ENCODE measurements around the gene PCSK2. TPM values are rescaled to one million over a fixed set of nuclear protein-coding genes. Genes with fewer than 3 reads are reported as not detected.

Gene PCSK2
- polyA plus RNA-seq, 1 donor from 2014 or later, result 27.9 TPM

- H4K20me1 ChIP-seq (ENCODE audit: insufficient read depth), result no peaks in the 10 kb centered on the region
- no peaks in the 10 kb centered on the region for H3K9me3 ChIP-seq (ENCODE audit: low read length)
- TF ChIP-seq MXI1 (conservative IDR thresholded peaks at IDR 0.05; ENCODE audit: poor library complexity, severe bottlenecking), result no peak
- H3K27me3 ChIP-seq (ENCODE audit: insufficient read depth, low read depth, low read length), result no peaks in the 10 kb centered on the region
- no peak overlapping the region for H3K9ac ChIP-seq (ENCODE audit: low read length)
- no peaks in the 10 kb centered on the region for H3K79me2 ChIP-seq (replicated peaks; ENCODE audit: insufficient read depth, low read length)
- H3K4me2 ChIP-seq (ENCODE audit: low read length), result no peak overlapping the region
- H3K36me3 ChIP-seq (ENCODE audit: insufficient read depth, low read length), result no peaks in the 10 kb centered on the region
- no peaks in the 10 kb centered on the region for H3K9me2 ChIP-seq (ENCODE audit: insufficient read depth, low read length)
- H2AFZ ChIP-seq (ENCODE audit: low read depth, low read length), result no peak overlapping the region
- no peak overlapping the region for H3K27ac ChIP-seq (ENCODE audit: low read length)
- H3K4me3 ChIP-seq (ENCODE audit: low read length), result no peak overlapping the region
- no peaks in the 10 kb centered on the region for H3F3A ChIP-seq (ENCODE audit: insufficient read depth, low read length, poor library complexity, severe bottlenecking)
These were observed 284.6 kb downstream of the PCSK2 start for GRCh38 chr20:17511401-17511800.

GRCh38 chr20:17513939-17514338 lies 287.1 kb downstream of the PCSK2 start:
- Histone ChIP-seq H2AFZ (ENCODE audit: low read depth, low read length) (no peak overlapping the region), H4K20me1 (ENCODE audit: insufficient read depth) (no peaks in the 10 kb centered on the region), H3K4me3 (ENCODE audit: low read length) (no peak overlapping the region), H3K9ac (ENCODE audit: low read length) (no peak overlapping the region), H3K4me2 (ENCODE audit: low read length) (no peak overlapping the region), H3K27ac (ENCODE audit: low read length) (no peak overlapping the region), H3K9me2 (ENCODE audit: insufficient read depth, low read length) (no peaks in the 10 kb centered on the region), H3K36me3 (ENCODE audit: insufficient read depth, low read length) (no peaks in the 10 kb centered on the region), H3F3A (ENCODE audit: insufficient read depth, low read length, poor library complexity, severe bottlenecking) (no peaks in the 10 kb centered on the region), H3K27me3 (ENCODE audit: insufficient read depth, low read depth, low read length) (no peaks in the 10 kb centered on the region), H3K9me3 (ENCODE audit: low read length) (no peaks in the 10 kb centered on the region), H3K79me2 (replicated peaks; ENCODE audit: insufficient read depth, low read length) (no peaks in the 10 kb centered on the region)
- no peak for TF ChIP-seq EP300 (conservative IDR thresholded peaks at IDR 0.05; ENCODE audit: poor library complexity, severe bottlenecking)
- TF ChIP-seq POLR2AphosphoS5 (IDR thresholded peaks at IDR 0.05), result no peak
- TF ChIP-seq RAD21 (conservative IDR thresholded peaks at IDR 0.05), result no peak
- TF ChIP-seq, protein P1, sequence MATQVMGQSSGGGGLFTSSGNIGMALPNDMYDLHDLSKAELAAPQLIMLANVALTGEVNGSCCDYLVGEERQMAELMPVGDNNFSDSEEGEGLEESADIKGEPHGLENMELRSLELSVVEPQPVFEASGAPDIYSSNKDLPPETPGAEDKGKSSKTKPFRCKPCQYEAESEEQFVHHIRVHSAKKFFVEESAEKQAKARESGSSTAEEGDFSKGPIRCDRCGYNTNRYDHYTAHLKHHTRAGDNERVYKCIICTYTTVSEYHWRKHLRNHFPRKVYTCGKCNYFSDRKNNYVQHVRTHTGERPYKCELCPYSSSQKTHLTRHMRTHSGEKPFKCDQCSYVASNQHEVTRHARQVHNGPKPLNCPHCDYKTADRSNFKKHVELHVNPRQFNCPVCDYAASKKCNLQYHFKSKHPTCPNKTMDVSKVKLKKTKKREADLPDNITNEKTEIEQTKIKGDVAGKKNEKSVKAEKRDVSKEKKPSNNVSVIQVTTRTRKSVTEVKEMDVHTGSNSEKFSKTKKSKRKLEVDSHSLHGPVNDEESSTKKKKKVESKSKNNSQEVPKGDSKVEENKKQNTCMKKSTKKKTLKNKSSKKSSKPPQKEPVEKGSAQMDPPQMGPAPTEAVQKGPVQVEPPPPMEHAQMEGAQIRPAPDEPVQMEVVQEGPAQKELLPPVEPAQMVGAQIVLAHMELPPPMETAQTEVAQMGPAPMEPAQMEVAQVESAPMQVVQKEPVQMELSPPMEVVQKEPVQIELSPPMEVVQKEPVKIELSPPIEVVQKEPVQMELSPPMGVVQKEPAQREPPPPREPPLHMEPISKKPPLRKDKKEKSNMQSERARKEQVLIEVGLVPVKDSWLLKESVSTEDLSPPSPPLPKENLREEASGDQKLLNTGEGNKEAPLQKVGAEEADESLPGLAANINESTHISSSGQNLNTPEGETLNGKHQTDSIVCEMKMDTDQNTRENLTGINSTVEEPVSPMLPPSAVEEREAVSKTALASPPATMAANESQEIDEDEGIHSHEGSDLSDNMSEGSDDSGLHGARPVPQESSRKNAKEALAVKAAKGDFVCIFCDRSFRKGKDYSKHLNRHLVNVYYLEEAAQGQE (IDR thresholded peaks at IDR 0.05; ENCODE audit: borderline replicate concordance), result no peak
- TF ChIP-seq, protein P2, sequence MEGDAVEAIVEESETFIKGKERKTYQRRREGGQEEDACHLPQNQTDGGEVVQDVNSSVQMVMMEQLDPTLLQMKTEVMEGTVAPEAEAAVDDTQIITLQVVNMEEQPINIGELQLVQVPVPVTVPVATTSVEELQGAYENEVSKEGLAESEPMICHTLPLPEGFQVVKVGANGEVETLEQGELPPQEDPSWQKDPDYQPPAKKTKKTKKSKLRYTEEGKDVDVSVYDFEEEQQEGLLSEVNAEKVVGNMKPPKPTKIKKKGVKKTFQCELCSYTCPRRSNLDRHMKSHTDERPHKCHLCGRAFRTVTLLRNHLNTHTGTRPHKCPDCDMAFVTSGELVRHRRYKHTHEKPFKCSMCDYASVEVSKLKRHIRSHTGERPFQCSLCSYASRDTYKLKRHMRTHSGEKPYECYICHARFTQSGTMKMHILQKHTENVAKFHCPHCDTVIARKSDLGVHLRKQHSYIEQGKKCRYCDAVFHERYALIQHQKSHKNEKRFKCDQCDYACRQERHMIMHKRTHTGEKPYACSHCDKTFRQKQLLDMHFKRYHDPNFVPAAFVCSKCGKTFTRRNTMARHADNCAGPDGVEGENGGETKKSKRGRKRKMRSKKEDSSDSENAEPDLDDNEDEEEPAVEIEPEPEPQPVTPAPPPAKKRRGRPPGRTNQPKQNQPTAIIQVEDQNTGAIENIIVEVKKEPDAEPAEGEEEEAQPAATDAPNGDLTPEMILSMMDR (IDR thresholded peaks at IDR 0.05; ENCODE audit: poor library complexity, severe bottlenecking), result no peak
- no peak for TF ChIP-seq MXI1 (conservative IDR thresholded peaks at IDR 0.05; ENCODE audit: poor library complexity, severe bottlenecking)
- no peak for TF ChIP-seq EZH2 (IDR thresholded peaks at IDR 0.05; ENCODE audit: borderline replicate concordance, insufficient read depth, low read length, poor library complexity, severe bottlenecking)
- no peak for TF ChIP-seq SMC3 (conservative IDR thresholded peaks at IDR 0.05; ENCODE audit: poor library complexity)
- TF ChIP-seq TAF1 (IDR thresholded peaks at IDR 0.05; ENCODE audit: low read depth), result no peak

DNA sequence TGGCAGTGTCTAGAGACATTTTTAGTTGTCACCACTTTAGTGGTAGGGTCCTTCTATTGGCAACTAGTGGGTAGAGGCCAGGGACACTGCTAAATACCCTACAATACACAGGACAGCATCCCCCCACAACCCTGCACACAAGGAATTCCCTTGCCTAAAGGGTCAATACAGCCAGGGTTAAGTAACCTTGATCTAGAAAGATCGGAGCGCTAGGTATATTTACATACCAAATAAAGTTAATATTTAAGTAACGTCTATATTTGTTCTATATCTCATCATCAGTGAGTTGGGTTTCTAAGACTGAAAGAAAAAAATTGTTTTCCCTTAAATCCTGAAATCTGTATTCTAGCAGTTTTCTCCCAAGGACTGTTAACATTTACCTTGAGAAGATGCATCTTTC lies 288.2 kb downstream of the PCSK2 start:
- Histone ChIP-seq H3K27ac (ENCODE audit: low read length) (no peak overlapping the region), H3K9ac (ENCODE audit: low read length) (no peak overlapping the region), H3K9me3 (ENCODE audit: low read length) (no peaks in the 10 kb centered on the region), H3K4me3 (ENCODE audit: low read length) (no peak overlapping the region), H2AFZ (ENCODE audit: low read depth, low read length) (no peak overlapping the region), H3K4me2 (ENCODE audit: low read length) (no peak overlapping the region), H3K36me3 (ENCODE audit: insufficient read depth, low read length) (no peaks in the 10 kb centered on the region), H4K20me1 (ENCODE audit: insufficient read depth) (no peaks in the 10 kb centered on the region), H3K9me2 (ENCODE audit: insufficient read depth, low read length) (no peaks in the 10 kb centered on the region), H3K79me2 (replicated peaks; ENCODE audit: insufficient read depth, low read length) (no peaks in the 10 kb centered on the region), H3F3A (ENCODE audit: insufficient read depth, low read length, poor library complexity, severe bottlenecking) (no peaks in the 10 kb centered on the region), H3K27me3 (ENCODE audit: insufficient read depth, low read depth, low read length) (no peaks in the 10 kb centered on the region)
- TF ChIP-seq, protein P2 (IDR thresholded peaks at IDR 0.05; ENCODE audit: poor library complexity, severe bottlenecking), result no peak
- TF ChIP-seq, protein P1 (IDR thresholded peaks at IDR 0.05; ENCODE audit: borderline replicate concordance), result no peak
- TF ChIP-seq EZH2 (IDR thresholded peaks at IDR 0.05; ENCODE audit: borderline replicate concordance, insufficient read depth, low read length, poor library complexity, severe bottlenecking), result no peak
- TF ChIP-seq SMC3 (conservative IDR thresholded peaks at IDR 0.05; ENCODE audit: poor library complexity), result no peak
- TF ChIP-seq MXI1 (conservative IDR thresholded peaks at IDR 0.05; ENCODE audit: poor library complexity, severe bottlenecking), result no peak
- TF ChIP-seq EP300 (conservative IDR thresholded peaks at IDR 0.05; ENCODE audit: poor library complexity, severe bottlenecking), result no peak
- TF ChIP-seq RAD21 (conservative IDR thresholded peaks at IDR 0.05), result no peak
- no peak for TF ChIP-seq POLR2AphosphoS5 (IDR thresholded peaks at IDR 0.05)
- TF ChIP-seq TAF1 (IDR thresholded peaks at IDR 0.05; ENCODE audit: low read depth), result no peak
